Activated T-cell treated with anti-CD3 and anti-CD28 coated beads, Interleukin-2, amount 50 U/mL, for 72 hours (primary cell): ENCODE results near the gene ACSBG1. TPM values are rescaled to one million over a fixed set of nuclear protein-coding genes. Genes with fewer than 3 reads are reported as not detected.

Source experiments
- ATAC-seq, 2 donors: fragments of 150-1000 bp; cut with Tn5 transposase; replicated peaks in 1 of 2; 2 replicates each; pipeline ENCODE4 v1.10.0; 2021; ENCODE audit warnings: moderate library complexity in 2 of 2, mild to moderate bottlenecking in 1 of 2
- DNase-seq, 2 donors: peaks; one replicate each; pipeline ENCODE4 v3.0.0; 2021 to 2022; ENCODE audit warnings: mixed read lengths in 1 of 2
- H3K27ac Mint-ChIP-seq: one replicate; pipeline ENCODE4 v1.8.0; 2022; ENCODE audit warnings: mild to moderate bottlenecking, moderate library complexity, mixed read lengths
- H3K27me3 Mint-ChIP-seq: one replicate; pipeline ENCODE4 v1.8.0; 2022; ENCODE audit warnings: low read depth, mixed read lengths
- H3K36me3 Mint-ChIP-seq, 2 donors: one replicate each; pipeline ENCODE4 v1.8.0; 2022; ENCODE audit warnings: mixed read lengths in 2 of 2, mild to moderate bottlenecking in 1 of 2; ENCODE audit not compliant: insufficient read depth in 2 of 2
- H3K4me1 Mint-ChIP-seq: one replicate; pipeline ENCODE4 v1.8.0; 2022; ENCODE audit warnings: low read depth, mixed read lengths
- H3K4me3 Mint-ChIP-seq, 2 donors: one replicate each; pipeline ENCODE4 v1.8.0; 2022; ENCODE audit warnings: mild to moderate bottlenecking in 2 of 2, mixed read lengths in 2 of 2, moderate library complexity in 2 of 2
- H3K9me3 Mint-ChIP-seq, 2 donors: one replicate each; pipeline ENCODE4 v1.8.0; 2022; ENCODE audit warnings: mixed read lengths in 2 of 2
- total RNA-seq, 2 donors: library from RNA; stranded (reverse); gene quantifications; one replicate each; pipeline ENCODE4 v1.2.3, GENCODE V29; 2022

Gene ACSBG1
- total RNA-seq, 2 donors from 2014 or later: 0.32 TPM; not detected in 1

DNA sequence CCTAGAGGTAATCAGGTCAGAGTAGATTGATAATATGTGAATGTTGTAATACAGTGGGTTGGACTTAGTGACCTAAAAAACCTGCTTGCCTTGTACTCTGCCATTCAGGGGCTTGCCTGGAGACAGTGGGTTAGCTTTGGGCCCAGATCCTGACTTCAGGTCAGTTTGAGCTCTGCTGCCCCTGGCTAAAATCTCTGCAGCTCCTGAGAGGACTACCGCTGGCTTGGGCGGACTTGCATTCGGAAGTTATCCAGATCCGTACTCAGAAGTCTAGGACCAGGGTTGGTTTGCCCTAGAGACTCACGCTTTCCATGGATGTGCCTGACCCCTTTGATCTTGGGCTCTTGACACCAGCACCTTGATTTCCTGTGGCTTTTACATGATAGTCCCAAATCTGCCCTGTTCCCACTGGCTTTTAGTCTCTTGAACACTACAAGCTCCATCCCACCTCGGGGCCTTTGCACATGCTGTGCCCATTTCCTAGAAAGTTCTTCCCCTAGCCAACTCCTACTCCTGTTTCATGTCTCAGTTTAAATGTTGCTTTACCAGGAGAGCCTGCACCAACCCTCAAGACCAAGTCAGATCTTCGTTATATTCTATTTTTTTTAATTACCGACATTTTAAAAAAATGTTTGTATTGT is 5.9 kb downstream of the ACSBG1 start:
- DNase-seq (no peak), ATAC-seq (no peak)
- Mint-ChIP-seq H3K27me3 (no peaks in the 10 kb centered on the region), H3K4me1 (peaks cover 11% of the 10 kb centered on the region), H3K4me3 (no peak overlapping the region), H3K27ac (no peak overlapping the region), H3K9me3 (no peaks in the 10 kb centered on the region), H3K36me3 (no peaks in the 10 kb centered on the region)

DNA sequence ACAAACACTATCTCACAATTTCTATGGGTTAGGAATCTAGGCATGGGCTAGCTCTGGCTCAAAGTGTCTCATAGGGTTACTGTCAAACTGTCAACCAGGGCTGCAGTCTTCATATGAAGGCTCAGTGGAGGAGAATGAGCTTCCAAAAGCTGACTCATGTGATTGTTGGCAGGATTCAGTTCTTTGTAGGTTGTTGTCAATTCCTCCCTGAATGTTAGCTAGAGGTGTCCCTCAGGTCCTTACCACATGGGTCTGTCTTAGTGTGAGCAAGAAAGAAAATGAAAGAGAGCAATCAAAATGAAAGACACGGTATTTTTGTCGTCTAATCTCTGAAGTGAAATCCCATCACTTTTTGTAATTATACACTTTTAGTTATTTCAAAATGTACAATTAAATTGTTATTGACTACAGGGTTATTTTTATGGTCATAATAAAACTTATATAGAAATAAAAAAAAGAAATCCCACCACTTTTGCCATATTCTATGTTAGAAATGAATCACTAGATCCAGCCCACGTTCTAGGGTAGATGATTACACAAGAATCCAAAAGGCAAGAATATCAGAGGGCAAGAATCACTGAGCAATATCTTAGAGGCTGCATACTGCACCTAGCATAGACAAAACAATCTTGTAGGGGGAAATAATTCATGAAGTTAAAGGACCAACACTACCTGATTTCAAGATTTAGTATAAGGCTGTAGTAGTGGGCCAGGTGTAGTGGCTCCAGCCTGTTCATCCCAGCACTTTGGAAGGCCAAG is 8.4 kb downstream of the ACSBG1 start:
- DNase-seq: peak; percentile 19 to 34
- H3K36me3 Mint-ChIP-seq: no peaks in the 10 kb centered on the region
- no peaks in the 10 kb centered on the region for H3K27me3 Mint-ChIP-seq
- peak; percentile 96 to 98 for ATAC-seq
- peaks cover 11% of the 10 kb centered on the region for H3K4me1 Mint-ChIP-seq
- H3K9me3 Mint-ChIP-seq: no peaks in the 10 kb centered on the region
- H3K27ac Mint-ChIP-seq: no peak overlapping the region
- peak overlapping the region in 1 of 2 donors; percentile 4 for H3K4me3 Mint-ChIP-seq

DNA sequence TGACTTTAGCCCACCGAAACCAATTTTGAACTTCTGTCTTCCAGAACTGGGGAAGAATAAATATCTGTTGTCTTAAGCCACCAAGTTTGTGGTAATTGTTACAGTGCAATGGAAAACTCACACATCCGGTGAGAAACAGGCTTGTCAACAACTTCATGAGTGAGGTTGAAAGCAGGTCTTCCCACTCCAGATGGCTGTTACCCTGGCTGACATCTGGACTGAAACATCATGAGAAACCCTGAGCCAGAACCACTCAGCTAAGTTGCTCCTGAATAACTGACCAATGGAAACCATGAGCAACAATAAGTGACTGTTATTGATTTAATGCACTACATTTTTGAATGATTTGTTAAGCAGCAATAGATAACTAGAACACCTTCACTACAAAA is 10.3 kb downstream of the ACSBG1 start:
- Mint-ChIP-seq H3K9me3 (no peaks in the 10 kb centered on the region), H3K4me1 (peaks cover 11% of the 10 kb centered on the region), H3K4me3 (no peak overlapping the region), H3K36me3 (no peaks in the 10 kb centered on the region), H3K27ac (no peak overlapping the region), H3K27me3 (no peaks in the 10 kb centered on the region)
- peak in 1 of 2 donors; percentile 12 for ATAC-seq
- DNase-seq: no peak

DNA sequence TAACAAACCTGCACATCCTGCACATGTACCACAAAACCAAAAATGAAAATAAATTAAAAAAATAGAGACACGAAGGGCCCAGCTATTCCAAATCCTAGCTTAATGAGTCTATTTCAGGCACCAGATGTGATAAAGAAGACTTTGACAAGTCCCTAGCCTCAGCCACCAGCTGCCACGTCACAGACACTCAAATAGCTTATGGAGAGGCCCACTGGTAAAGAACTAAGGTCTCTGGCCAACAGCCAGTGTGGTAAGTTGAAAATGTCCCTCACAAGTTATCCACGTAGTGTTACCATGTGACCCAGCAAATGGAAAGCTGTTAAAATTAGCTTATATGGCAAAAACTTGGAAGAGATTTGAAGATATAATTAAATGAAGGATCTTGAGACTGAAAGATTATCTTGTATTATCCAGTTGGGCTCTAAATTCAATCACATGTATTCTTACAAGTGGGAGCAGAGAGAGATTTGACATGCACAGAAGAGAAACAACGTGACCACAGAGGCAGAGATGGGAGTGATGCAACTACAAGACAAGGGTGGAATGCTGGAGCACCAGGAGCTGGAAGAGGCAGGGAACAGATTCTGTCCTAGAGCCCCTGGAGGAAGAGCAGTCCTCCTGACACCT is 10.9 kb downstream of the ACSBG1 start:
- DNase-seq: no peak
- peak overlapping the region in 1 of 2 donors; percentile 29 for H3K4me3 Mint-ChIP-seq
- ATAC-seq: no peak
- no peaks in the 10 kb centered on the region for H3K9me3 Mint-ChIP-seq
- H3K27ac Mint-ChIP-seq: peak overlapping the region; percentile 57
- no peaks in the 10 kb centered on the region for H3K27me3 Mint-ChIP-seq
- no peaks in the 10 kb centered on the region for H3K36me3 Mint-ChIP-seq
- H3K4me1 Mint-ChIP-seq: peaks cover 11% of the 10 kb centered on the region

DNA sequence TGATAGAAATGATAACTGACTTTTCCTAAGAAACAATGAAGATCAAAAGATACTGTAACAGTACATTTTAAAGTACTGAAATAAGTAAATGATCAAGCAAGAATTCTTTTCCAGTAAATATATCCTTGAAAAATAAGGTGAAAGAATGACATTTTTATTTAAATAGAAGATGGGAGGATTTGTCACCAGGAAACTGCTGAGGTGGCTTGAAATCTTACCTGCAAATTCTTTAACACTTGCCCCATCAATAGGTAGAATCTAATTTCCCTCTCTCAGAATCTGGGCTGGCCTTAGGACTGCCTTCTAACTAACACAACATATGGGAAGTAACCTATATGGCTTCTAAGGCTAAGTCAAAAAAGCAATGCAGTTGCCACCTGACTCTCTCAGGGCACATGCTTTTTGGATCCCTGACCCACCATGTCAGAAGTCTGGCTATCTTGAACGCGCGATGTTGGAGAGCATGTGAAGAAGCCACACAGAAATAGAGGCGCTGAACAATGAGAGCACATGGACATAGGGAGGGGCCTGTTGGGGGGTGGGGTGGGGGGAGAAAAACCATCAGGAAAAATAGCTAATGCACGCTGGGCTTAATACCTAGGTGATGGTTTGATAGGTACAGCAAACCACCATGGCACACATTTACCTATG is 11.5 kb downstream of the ACSBG1 start:
- Mint-ChIP-seq H3K9me3 (no peaks in the 10 kb centered on the region), H3K4me3 (no peak overlapping the region), H3K4me1 (peaks cover 11% of the 10 kb centered on the region), H3K36me3 (no peaks in the 10 kb centered on the region), H3K27me3 (no peaks in the 10 kb centered on the region), H3K27ac (no peak overlapping the region)
- no peak for DNase-seq
- no peak for ATAC-seq

DNA sequence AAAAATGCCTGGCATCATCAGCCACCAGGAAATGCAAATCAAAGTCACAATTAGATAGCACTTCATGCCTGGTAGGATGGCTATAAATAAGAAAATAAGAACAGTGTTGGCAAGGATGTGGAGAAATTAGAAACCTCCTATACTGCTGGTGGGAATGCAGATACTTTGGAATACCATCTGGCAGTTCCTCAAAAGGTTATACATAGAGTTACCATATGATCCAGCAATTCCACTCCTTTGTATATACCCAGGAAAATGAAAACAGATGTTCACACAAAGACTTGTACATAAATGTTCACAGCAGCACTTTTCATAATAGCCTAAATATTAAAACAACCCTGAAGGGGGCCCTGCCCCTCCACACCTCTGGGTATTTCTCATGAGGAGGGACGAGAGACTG is 13.7 kb downstream of the ACSBG1 start:
- Mint-ChIP-seq H3K36me3 (no peaks in the 10 kb centered on the region), H3K9me3 (no peaks in the 10 kb centered on the region), H3K27me3 (no peaks in the 10 kb centered on the region), H3K27ac (no peak overlapping the region), H3K4me1 (peaks cover 3% of the 10 kb centered on the region), H3K4me3 (no peak overlapping the region)
- ATAC-seq (no peak), DNase-seq (no peak)

DNA sequence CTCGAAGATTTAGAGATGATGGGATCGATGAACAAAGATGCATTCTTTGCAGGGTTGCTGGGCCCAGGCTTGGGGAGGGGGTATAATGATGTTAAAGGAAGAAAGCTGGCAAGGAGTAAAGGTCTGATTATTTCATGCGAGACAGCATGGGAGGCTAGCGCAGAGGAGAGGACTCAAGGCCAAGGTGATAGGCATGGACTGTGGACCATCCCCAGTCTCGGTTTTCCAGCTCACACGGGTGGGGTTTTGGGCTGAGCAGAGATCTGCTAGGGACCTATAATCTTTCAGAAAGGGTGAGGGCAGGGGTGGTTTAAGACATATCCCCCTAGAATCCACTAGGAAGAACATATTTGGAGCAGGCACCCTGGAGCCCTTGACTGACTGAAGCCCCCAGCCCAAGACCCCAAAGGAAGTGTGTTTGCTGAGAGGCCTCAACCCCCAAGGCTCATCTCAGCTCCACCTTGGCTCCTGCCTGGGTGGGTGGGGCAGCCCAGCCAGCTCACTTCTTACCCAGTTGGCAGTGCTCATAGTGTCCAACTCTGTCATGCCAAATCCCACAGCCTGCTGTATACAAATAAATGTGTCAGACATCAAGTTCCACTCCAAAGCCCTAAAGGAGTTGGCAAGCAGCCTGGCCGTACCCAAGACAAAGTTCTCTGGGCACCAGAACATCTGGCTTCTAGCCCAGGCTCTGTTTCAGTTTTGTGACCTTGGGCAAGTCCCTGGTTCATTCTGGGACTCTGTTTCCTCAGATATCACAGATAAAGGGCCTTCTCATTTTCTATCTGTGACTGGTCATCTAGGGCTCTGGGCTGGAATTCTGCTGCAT is 17.9 kb downstream of the ACSBG1 start:
- H3K4me1 Mint-ChIP-seq: no peaks in the 10 kb centered on the region
- H3K4me3 Mint-ChIP-seq: no peak overlapping the region
- no peaks in the 10 kb centered on the region for H3K36me3 Mint-ChIP-seq
- H3K27me3 Mint-ChIP-seq: peaks cover 5% of the 10 kb centered on the region
- no peak for DNase-seq
- H3K27ac Mint-ChIP-seq: no peak overlapping the region
- ATAC-seq: no peak
- H3K9me3 Mint-ChIP-seq: no peaks in the 10 kb centered on the region

DNA sequence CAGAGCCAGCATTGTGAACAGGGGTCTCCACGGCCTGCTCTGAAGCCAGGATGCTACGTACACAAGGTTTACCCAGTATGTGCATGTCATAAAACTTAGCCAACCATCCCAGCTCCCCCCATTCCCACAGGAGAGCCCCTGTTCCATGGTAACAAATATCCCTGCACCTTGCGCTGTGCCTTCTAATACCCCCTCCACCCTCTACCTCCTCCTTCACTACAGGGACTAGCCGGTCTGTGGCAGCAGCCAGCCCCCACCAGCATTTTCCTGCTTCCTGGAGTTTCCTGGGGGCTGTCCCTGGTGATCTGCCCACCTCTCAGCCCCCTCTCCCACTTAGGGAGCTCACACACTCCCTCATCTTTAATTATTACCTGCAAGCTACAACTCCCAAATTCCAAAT is 20.4 kb downstream of the ACSBG1 start:
- H3K9me3 Mint-ChIP-seq: no peaks in the 10 kb centered on the region
- H3K36me3 Mint-ChIP-seq: no peaks in the 10 kb centered on the region
- H3K4me3 Mint-ChIP-seq: no peak overlapping the region
- H3K27me3 Mint-ChIP-seq: peaks cover 5% of the 10 kb centered on the region
- DNase-seq (no peak), ATAC-seq (no peak)
- H3K4me1 Mint-ChIP-seq: no peaks in the 10 kb centered on the region
- H3K27ac Mint-ChIP-seq: no peak overlapping the region

DNA sequence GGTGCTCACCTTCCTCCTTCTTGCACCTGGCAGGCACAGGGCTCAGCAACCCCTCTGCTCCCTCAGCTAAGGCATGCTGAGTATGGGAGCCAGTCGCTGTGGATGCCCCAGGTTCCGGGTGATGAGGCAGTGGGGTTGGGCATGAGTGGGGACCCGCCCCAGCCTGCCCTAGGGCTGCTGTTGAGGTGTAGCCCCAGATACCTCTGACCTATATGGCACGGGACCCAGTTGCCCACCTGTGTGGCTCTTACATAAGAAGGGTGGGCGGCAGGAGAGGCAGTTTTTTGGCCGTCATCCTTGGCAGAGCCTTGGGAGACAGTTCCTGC is 21.0 kb downstream of the ACSBG1 start:
- Mint-ChIP-seq H3K36me3 (no peaks in the 10 kb centered on the region), H3K27me3 (peaks cover 5% of the 10 kb centered on the region), H3K4me1 (no peaks in the 10 kb centered on the region), H3K4me3 (no peak overlapping the region), H3K27ac (no peak overlapping the region), H3K9me3 (no peaks in the 10 kb centered on the region)
- ATAC-seq (no peak), DNase-seq (no peak)

DNA sequence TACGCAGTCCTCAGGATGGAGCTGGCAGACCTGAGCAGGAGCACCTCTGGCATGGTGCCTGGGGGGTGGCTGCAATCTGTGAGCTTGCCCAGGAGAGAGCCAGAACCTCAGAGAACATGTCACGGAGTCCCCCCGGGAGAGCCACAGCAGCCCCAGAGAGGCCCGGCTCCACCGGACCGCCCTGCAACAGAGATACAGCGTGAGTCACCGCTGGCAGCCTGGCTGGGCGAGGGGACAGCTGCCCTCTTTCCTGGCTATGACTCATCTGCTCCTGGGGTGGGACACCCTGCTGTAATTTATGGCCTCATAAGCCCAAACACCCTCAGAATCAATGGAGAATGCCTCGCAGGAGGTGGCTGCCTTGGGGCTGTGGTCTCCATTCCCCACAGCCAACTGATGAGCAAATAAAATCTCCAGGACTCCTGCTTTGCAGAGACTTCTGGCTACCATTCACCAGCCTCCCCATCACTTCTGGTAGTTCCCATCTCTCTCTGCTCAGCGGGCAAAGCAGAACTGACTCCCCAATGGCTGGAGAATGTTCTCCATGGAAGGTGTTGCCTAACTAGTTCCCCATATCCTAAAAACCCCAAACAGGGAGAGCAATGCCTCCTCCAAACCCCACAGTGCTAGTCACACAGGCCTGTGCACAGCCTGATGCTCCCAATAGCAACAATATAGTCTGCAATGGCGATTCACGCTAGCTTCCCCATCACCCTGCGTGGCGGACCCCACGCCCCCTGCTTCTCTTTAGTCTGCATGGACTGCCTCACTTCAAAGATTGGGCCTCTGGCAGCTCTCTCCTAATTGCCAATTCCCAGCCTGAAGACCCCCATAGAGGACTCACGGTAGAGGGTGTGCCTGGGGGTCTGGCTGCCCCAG is 21.6 kb downstream of the ACSBG1 start:
- Mint-ChIP-seq H3K27ac (no peak overlapping the region), H3K9me3 (no peaks in the 10 kb centered on the region), H3K4me1 (no peaks in the 10 kb centered on the region), H3K27me3 (peaks cover 5% of the 10 kb centered on the region), H3K36me3 (no peaks in the 10 kb centered on the region), H3K4me3 (no peak overlapping the region)
- no peak for ATAC-seq
- no peak for DNase-seq

DNA sequence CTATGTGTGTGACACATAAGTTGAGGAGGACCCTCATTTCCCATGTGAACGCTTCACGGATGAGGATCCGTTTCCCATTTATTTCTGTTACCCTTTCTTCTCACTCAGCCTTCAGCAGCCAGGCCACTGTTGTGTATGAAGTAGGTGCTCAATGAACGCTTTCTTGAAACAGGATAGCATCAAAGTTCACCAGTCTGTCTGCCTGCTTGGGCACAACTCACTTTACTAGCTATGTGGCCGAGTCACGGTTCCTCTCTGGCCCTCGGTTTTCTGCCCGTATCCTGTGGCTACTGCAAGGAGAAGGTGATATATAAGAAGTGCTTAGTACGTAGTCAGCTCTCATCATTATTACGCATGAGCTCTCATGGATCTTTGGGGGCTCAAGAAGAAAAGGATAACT is 22.4 kb downstream of the ACSBG1 start:
- no peaks in the 10 kb centered on the region for H3K4me1 Mint-ChIP-seq
- H3K27me3 Mint-ChIP-seq: peaks cover 5% of the 10 kb centered on the region
- ATAC-seq: no peak
- H3K9me3 Mint-ChIP-seq: no peaks in the 10 kb centered on the region
- no peak for DNase-seq
- H3K36me3 Mint-ChIP-seq: no peaks in the 10 kb centered on the region
- no peak overlapping the region for H3K27ac Mint-ChIP-seq
- no peak overlapping the region for H3K4me3 Mint-ChIP-seq
